Endodermal cell (in vitro differentiated cells): Measurements from ENCODE around the gene OR2T1. TPM values are rescaled to one million over a fixed set of nuclear protein-coding genes. Genes with fewer than 3 reads are reported as not detected.

Experiments used
- DNase-seq: peaks from one replicate; pipeline ENCODE4 v3.0.0-alpha.2; 2017
- H3K27ac ChIP-seq: 2 replicates; pipeline ENCODE4 v1.5.1; 2013; ENCODE audit warnings: mild to moderate bottlenecking, low read depth, low read length, moderate library complexity
- H3K27me3 ChIP-seq: 2 replicates; pipeline ENCODE4 v1.6.1; 2013; ENCODE audit warnings: mild to moderate bottlenecking, low read length, moderate library complexity; ENCODE audit not compliant: insufficient read depth, control insufficient read depth, poor library complexity, severe bottlenecking
- H3K36me3 ChIP-seq: 2 replicates; pipeline ENCODE4 v1.7.0; 2013; ENCODE audit warnings: mild to moderate bottlenecking, low read length, moderate library complexity; ENCODE audit not compliant: control insufficient read depth, insufficient read depth
- H3K4me1 ChIP-seq: one replicate; pipeline ENCODE4 v1.7.0; 2013; ENCODE audit warnings: low read length; ENCODE audit not compliant: control insufficient read depth, insufficient read depth
- H3K4me3 ChIP-seq: 2 replicates; pipeline ENCODE4 v1.5.1; 2013; ENCODE audit warnings: mild to moderate bottlenecking, low read length, moderate library complexity
- H3K9ac ChIP-seq: 2 replicates; pipeline ENCODE4 v1.6.1; 2013; ENCODE audit warnings: mild to moderate bottlenecking, low read length, moderate library complexity; ENCODE audit not compliant: poor library complexity, severe bottlenecking; ENCODE audit errors: extremely low read depth
- H3K9me3 ChIP-seq: 2 replicates; pipeline ENCODE4 v1.6.1; 2013; ENCODE audit warnings: mild to moderate bottlenecking, low read length, moderate library complexity; ENCODE audit not compliant: control insufficient read depth
- H3K27ac Mint-ChIP-seq: 2 replicates; pipeline ENCODE4 v1.8.0; 2020; ENCODE audit warnings: mixed read lengths
- H3K27me3 Mint-ChIP-seq: 2 replicates; pipeline ENCODE4 v1.8.0; 2021; ENCODE audit warnings: mild to moderate bottlenecking, mixed read lengths; ENCODE audit not compliant: insufficient read depth
- H3K36me3 Mint-ChIP-seq: 2 replicates; pipeline ENCODE4 v1.8.0; 2020; ENCODE audit warnings: low read depth, mixed read lengths
- H3K4me1 Mint-ChIP-seq: 2 replicates; pipeline ENCODE4 v1.8.0; 2020; ENCODE audit warnings: mixed read lengths
- H3K4me3 Mint-ChIP-seq: 2 replicates; pipeline ENCODE4 v1.8.0; 2020; ENCODE audit warnings: mild to moderate bottlenecking, moderate library complexity, mixed read lengths
- H3K9me3 Mint-ChIP-seq: 2 replicates; pipeline ENCODE4 v1.8.0; 2020; ENCODE audit warnings: mild to moderate bottlenecking, mixed read lengths
- WGBS, 2 experiments: methylation state at CpG; one replicate each; pipeline versions ENCODE4 v1.1.5 to v1.1.7; 2013; ENCODE audit warnings: missing lambda C conversion rate in 2 of 2, mixed read lengths in 1 of 2; ENCODE audit not compliant: insufficient coverage in 1 of 2, insufficient read length in 1 of 2; 5-methylcytosine and 5-hydroxymethylcytosine counted together
- total RNA-seq, 2 donors: library from RNA; stranded (reverse); fragmentation: NEBNext Ultra II Directional in 1 of 2; extraction: Animal tissue kit (Norgen Biotek cat#: 25700) in 1 of 2; gene quantifications; 2 replicates in 1 of 2; 3 replicates in 1 of 2; pipeline ENCODE4 v1.2.1, GENCODE V29; 2021
- TF ChIP-seq, protein P1 (sequence below): fragments of 200-600 bp; sonication (generic); conservative IDR thresholded peaks from 2 replicates; pipeline ENCODE4 v1.5.0; 2021; ENCODE audit warnings: antibody characterized with exemption, mild to moderate bottlenecking

Gene OR2T1
- total RNA-seq, 2 donors from 2014 or later: not detected

DNA sequence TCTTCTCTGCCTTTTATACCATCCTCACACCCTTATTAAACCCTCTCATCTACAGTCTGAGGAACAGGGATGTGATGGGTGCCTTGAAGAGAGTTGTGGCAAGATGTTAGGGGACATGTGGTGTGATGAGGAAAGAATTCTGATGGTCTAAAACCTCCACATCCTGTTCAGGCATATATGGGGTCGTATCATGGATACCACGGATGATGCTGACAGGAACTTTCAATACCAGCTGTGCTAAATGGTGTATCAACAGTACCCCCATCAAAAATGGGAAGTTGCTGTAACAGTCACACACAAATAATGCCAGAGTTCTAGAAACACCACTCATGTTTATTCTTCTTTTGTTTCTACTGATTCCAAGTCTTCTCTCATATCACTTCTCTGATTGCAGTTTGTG lies 14.4 kb upstream of the OR2T1 start:
- Mint-ChIP-seq H3K27ac (no peak overlapping the region), H3K4me1 (no peaks in the 10 kb centered on the region), H3K9me3 (peaks cover 85% of the 10 kb centered on the region), H3K4me3 (no peak overlapping the region), H3K36me3 (no peaks in the 10 kb centered on the region), H3K27me3 (no peaks in the 10 kb centered on the region)
- TF ChIP-seq, protein P1, sequence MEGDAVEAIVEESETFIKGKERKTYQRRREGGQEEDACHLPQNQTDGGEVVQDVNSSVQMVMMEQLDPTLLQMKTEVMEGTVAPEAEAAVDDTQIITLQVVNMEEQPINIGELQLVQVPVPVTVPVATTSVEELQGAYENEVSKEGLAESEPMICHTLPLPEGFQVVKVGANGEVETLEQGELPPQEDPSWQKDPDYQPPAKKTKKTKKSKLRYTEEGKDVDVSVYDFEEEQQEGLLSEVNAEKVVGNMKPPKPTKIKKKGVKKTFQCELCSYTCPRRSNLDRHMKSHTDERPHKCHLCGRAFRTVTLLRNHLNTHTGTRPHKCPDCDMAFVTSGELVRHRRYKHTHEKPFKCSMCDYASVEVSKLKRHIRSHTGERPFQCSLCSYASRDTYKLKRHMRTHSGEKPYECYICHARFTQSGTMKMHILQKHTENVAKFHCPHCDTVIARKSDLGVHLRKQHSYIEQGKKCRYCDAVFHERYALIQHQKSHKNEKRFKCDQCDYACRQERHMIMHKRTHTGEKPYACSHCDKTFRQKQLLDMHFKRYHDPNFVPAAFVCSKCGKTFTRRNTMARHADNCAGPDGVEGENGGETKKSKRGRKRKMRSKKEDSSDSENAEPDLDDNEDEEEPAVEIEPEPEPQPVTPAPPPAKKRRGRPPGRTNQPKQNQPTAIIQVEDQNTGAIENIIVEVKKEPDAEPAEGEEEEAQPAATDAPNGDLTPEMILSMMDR: no peak
- WGBS, 2 experiments: 52 to 60% methylated on average over 1 to 2 of the region's 2 CpGs
- no peak overlapping the region for H3K9ac ChIP-seq
- H3K27ac ChIP-seq: no peak overlapping the region
- no peak for DNase-seq
- H3K4me1 ChIP-seq: no peaks in the 10 kb centered on the region
- H3K27me3 ChIP-seq: no peaks in the 10 kb centered on the region
- no peaks in the 10 kb centered on the region for H3K36me3 ChIP-seq
- H3K4me3 ChIP-seq: no peak overlapping the region
- H3K9me3 ChIP-seq: peaks cover 89% of the 10 kb centered on the region

DNA sequence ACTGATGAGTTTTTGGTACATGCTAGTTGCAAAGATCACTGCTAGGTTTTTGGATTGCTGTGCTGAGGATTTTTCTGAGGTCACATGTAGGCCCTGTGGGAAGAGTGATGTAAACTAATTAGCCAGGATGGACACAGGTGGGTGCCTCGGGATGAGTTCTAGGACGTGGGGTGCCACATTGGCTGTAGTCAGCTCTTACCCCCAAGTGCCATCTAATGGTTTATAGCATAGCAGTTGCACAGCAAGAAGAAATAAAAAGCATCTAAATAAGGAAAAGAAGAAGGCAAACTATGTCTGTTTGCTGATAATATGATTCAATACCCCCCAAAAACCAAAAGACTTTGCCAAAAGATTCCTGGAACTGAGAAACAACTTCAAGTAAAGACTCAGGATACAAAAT lies 9.8 kb upstream of the OR2T1 start:
- Histone ChIP-seq H3K4me3 (no peak overlapping the region), H3K4me1 (no peaks in the 10 kb centered on the region), H3K9me3 (peaks cover 66% of the 10 kb centered on the region), H3K27me3 (no peaks in the 10 kb centered on the region), H3K27ac (no peak overlapping the region), H3K36me3 (no peaks in the 10 kb centered on the region), H3K9ac (no peak overlapping the region)
- H3K4me1 Mint-ChIP-seq: no peaks in the 10 kb centered on the region
- no peak for DNase-seq
- H3K27ac Mint-ChIP-seq: no peak overlapping the region
- H3K36me3 Mint-ChIP-seq: no peaks in the 10 kb centered on the region
- no peaks in the 10 kb centered on the region for H3K27me3 Mint-ChIP-seq
- TF ChIP-seq, protein P1: no peak
- H3K9me3 Mint-ChIP-seq: peaks cover 96% of the 10 kb centered on the region
- 53% methylated on average over 2 of the region's 2 CpGs; no CpG with 5 or more reads in 1 of the 2 experiments for WGBS, 2 experiments
- H3K4me3 Mint-ChIP-seq: no peak overlapping the region

GRCh38 chr1:248404024-248404423 lies 1.2 kb downstream of the OR2T1 start:
- H3K9me3 ChIP-seq: peaks cover 89% of the 10 kb centered on the region

More at GRCh38 chr1:248404024-248404423, 1.2 kb downstream of the OR2T1 start:
- no peak overlapping the region for H3K27ac ChIP-seq
- Mint-ChIP-seq H3K9me3 (peaks cover 78% of the 10 kb centered on the region), H3K4me1 (no peaks in the 10 kb centered on the region), H3K4me3 (no peak overlapping the region), H3K36me3 (no peaks in the 10 kb centered on the region), H3K27ac (no peak overlapping the region), H3K27me3 (no peaks in the 10 kb centered on the region)
- 73 to 77% methylated on average over 3 to 6 of the region's 6 CpGs for WGBS, 2 experiments
- no peaks in the 10 kb centered on the region for H3K27me3 ChIP-seq
- peak overlapping the region; percentile 63 for H3K4me3 ChIP-seq
- no peaks in the 10 kb centered on the region for H3K4me1 ChIP-seq
- DNase-seq: no peak
- H3K9ac ChIP-seq: no peak overlapping the region
- H3K36me3 ChIP-seq: no peaks in the 10 kb centered on the region
- TF ChIP-seq, protein P1: no peak
